ENCODE measurements around the gene NIPA2. TPM values are rescaled to one million over a fixed set of nuclear protein-coding genes. Genes with fewer than 3 reads are reported as not detected.

The NIPA2 gene
- total RNA-seq, 2 experiments from 2014 or later: 39.5 to 48.5 TPM

DNA sequence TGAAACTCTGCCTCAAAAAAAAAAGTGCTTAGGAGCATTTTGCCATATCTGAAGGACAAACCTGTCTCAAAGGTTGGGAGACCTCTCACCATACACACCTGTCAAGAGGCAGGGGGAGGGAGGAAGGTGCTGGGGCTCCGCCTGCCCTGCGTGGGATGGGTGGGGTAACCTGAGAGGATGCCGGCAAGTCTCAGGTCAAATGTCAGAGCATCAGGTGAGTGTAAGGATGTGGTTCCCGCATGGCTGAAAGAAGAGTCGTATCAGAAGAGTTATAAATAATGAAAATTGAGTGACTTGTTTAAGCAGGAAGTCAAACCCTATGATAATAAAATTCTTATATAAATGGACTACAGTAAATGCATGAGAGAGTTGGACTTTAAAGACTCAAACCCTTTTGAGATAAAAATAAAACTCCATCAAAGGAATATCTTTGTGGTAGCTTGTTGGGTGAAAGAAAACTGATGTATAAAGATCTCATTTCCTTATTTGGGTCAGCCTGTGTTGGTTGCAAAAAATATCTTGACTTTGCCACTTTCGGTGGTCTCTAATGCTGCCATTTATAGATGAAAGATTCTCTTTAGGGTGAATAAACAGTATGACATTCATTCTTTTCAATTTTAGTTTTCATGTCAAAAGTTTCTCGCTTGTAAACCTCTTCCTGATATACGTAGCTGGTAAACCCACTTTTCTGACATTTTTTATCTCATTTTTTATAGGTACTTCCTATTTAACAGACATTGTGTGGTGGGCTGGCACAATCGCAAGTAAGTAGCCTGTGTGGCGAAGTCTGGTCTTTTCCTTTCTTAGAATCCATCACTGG lies 28.2 kb upstream of the NIPA2 start:
- H3K4me1 Mint-ChIP-seq: peaks cover 6% of the 10 kb centered on the region
- ChIA-PET POLR2A (no interaction called here), CTCF (interaction anchor here (0.5 kb wide), 1 partner anchor 47 kb away, joined by 4 read pairs; no protein-coding TSS in a partner anchor)
- no peaks in the 10 kb centered on the region for H3K9me3 Mint-ChIP-seq
- H3K27ac Mint-ChIP-seq: no peak overlapping the region
- H3K27me3 Mint-ChIP-seq: no peaks in the 10 kb centered on the region
- H3K36me3 Mint-ChIP-seq (ENCODE audit: low read depth): no peaks in the 10 kb centered on the region
- H3K4me3 Mint-ChIP-seq: no peak overlapping the region
- no peak for DNase-seq

DNA sequence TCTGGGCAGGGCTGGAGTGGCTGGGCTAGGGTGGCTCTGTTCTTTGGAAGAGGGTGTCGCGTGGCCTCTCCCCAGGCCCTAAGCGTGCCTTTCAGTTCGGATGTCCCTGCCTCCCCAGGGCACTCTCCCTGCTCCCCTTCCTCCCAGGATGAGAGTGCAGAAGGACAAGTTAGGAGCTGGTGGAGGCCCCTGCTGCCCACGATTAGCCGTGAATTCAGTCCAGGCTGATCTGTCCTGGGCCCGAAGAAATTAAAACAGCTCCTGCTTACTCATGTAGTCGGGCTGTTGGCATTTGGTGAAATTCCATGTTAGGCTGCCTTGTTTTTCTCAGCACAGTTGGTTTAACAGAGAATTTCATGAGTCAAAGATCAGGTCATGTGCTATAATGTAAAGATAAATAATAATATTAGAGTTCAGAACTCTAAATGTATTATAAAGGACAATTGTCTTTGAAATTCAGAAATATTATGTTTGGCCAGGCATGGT lies 27.6 kb upstream of the NIPA2 start:
- Mint-ChIP-seq H3K4me3 (no peak overlapping the region), H3K36me3 (ENCODE audit: low read depth) (no peaks in the 10 kb centered on the region), H3K27ac (no peak overlapping the region), H3K9me3 (no peaks in the 10 kb centered on the region), H3K4me1 (peaks cover 6% of the 10 kb centered on the region), H3K27me3 (no peaks in the 10 kb centered on the region)
- DNase-seq: no peak
- POLR2A ChIA-PET: no interaction called here
- CTCF ChIA-PET: interaction anchor here (0.5 to 1.0 kb wide), 4 partner anchors 11 to 241 kb away, joined by 3 to 4 read pairs (median 4); no protein-coding TSS in a partner anchor

DNA sequence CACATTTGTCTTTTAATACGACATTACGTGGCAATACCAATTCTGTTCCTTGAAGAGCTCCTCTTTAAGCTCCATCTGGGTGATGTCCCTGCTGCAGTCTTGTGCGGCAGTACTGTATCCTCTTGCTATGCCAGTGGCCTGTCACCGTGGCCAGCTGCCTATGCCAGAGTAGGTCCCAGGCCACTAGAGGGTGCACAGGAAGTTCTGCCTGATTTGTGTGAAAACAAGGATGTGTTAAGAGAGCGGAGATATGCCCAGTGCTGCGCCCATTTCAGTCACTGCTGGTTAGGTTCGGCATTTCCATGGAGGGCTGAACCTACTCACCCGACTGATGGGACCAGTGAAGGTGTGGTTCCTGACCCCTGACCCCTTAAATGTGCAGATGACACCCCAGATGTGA lies 26.8 kb upstream of the NIPA2 start:
- H3K9me3 Mint-ChIP-seq: no peaks in the 10 kb centered on the region
- H3K4me3 Mint-ChIP-seq: no peak overlapping the region
- no peaks in the 10 kb centered on the region for H3K36me3 Mint-ChIP-seq (ENCODE audit: low read depth)
- ChIA-PET CTCF (interaction anchor here (0.5 to 1.0 kb wide), 3 partner anchors 11 to 241 kb away, joined by 3 to 4 read pairs (median 3); no protein-coding TSS in a partner anchor), POLR2A (no interaction called here)
- H3K27ac Mint-ChIP-seq: no peak overlapping the region
- no peak for DNase-seq
- no peaks in the 10 kb centered on the region for H3K27me3 Mint-ChIP-seq
- H3K4me1 Mint-ChIP-seq: peaks cover 6% of the 10 kb centered on the region

DNA sequence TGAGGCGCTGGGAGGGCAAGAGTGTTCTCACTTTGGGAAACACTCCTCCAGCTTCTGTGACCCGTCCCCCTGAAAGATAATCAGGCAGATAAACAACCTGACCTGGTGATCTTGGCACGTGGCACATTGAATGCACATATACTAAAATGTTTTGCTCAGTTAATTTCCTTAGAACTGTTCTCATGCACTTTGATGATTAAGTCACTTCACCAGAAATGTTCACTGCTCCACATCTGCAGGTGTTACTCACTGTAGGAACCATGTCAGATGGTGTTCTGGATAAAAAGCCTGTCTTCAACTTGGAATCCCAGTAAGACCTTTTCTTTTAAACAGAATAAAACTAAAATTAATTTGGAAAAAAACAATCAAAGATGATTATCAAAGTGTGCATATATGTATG lies 24.6 kb upstream of the NIPA2 start:
- ChIA-PET POLR2A (no interaction called here), CTCF (interaction anchor here (0.6 kb wide), 1 partner anchor 217 kb away, joined by 4 read pairs; no protein-coding TSS in a partner anchor)
- Mint-ChIP-seq H3K36me3 (ENCODE audit: low read depth) (no peaks in the 10 kb centered on the region), H3K9me3 (no peaks in the 10 kb centered on the region), H3K4me1 (peaks cover 14% of the 10 kb centered on the region), H3K4me3 (no peak overlapping the region), H3K27me3 (no peaks in the 10 kb centered on the region), H3K27ac (no peak overlapping the region)
- no peak for DNase-seq

DNA sequence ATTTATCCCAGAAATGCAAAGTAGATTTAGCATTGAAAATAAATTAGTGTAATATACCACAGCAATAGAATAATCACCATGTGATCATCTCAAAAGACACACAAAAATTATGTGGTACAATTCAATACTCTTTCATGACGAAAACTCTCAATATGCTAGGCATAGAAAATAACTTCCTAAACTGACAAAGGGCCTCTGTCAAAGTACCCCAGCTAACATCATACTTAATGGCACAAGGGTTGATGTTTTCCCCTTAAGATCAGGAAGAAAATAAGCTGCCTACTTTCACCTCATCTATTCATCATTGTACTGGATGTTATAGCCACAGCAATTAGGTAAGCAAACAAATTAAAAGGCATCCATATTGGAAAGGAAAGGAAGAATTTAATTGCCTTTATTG lies 22.7 kb upstream of the NIPA2 start:
- Mint-ChIP-seq H3K27me3 (no peaks in the 10 kb centered on the region), H3K36me3 (ENCODE audit: low read depth) (no peaks in the 10 kb centered on the region), H3K4me3 (no peak overlapping the region), H3K9me3 (no peaks in the 10 kb centered on the region), H3K4me1 (peaks cover 9% of the 10 kb centered on the region), H3K27ac (no peak overlapping the region)
- CTCF ChIA-PET: interaction anchor here (1.5 kb wide), 1 partner anchor 14 kb away, joined by 3 read pairs; no protein-coding TSS in a partner anchor
- POLR2A ChIA-PET: no interaction called here
- no peak for DNase-seq

DNA sequence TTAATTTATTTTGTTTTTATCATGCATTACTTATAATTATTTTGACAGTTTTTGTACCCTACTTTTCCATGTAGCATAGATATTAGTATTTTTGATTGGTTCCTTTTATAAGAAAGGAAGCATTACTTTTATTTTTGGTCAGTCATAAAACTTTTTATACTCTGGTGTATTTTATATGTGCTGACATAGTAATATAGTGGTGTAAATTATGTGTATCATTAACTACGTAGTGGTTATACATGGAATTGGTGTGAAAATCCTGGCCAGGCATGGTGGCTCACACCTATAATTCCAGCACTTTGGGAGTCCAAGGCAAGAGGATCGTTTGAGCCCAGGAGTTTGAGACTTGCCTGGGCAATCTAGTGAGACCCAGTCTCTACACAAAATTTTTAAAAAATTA lies 18.8 kb upstream of the NIPA2 start:
- no peaks in the 10 kb centered on the region for H3K9me3 Mint-ChIP-seq
- no peaks in the 10 kb centered on the region for H3K27me3 Mint-ChIP-seq
- ChIA-PET CTCF (no interaction called here), POLR2A (no interaction called here)
- H3K4me1 Mint-ChIP-seq: peaks cover 9% of the 10 kb centered on the region
- peaks cover 8% of the 10 kb centered on the region for H3K36me3 Mint-ChIP-seq (ENCODE audit: low read depth)
- no peak for DNase-seq
- H3K27ac Mint-ChIP-seq: no peak overlapping the region
- no peak overlapping the region for H3K4me3 Mint-ChIP-seq

DNA sequence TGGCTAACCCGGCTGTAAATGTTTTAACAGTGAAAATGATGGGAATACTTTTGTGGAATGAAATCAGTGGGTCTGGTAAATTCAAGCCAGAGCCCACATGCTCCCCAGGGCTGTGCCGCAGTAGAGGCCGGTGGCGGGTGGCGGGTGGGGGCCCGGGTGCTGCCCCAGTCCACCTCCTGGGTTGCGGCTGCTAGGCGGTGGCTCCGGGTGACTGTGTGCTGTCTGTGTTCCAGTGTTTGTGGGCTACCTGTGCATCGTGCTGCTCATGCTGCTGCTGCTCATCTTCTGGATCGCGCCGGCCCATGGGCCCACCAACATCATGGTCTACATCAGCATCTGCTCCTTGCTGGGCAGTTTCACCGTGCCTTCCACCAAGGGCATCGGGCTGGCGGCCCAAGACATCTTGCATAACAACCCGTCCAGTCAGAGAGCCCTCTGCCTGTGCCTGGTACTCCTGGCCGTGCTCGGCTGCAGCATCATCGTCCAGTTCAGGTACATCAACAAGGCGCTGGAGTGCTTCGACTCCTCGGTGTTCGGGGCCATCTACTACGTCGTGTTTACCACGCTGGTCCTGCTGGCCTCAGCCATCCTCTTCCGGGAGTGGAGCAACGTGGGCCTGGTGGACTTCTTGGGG lies 14.9 kb upstream of the NIPA2 start:
- CTCF ChIA-PET: no interaction called here
- no peaks in the 10 kb centered on the region for H3K27me3 Mint-ChIP-seq
- no peak overlapping the region for H3K4me3 Mint-ChIP-seq
- H3K27ac Mint-ChIP-seq: no peak overlapping the region
- no peaks in the 10 kb centered on the region for H3K9me3 Mint-ChIP-seq
- no peak for DNase-seq
- peaks cover 3% of the 10 kb centered on the region for H3K4me1 Mint-ChIP-seq
- POLR2A ChIA-PET: no interaction called here
- peaks cover 10% of the 10 kb centered on the region for H3K36me3 Mint-ChIP-seq (ENCODE audit: low read depth)

DNA sequence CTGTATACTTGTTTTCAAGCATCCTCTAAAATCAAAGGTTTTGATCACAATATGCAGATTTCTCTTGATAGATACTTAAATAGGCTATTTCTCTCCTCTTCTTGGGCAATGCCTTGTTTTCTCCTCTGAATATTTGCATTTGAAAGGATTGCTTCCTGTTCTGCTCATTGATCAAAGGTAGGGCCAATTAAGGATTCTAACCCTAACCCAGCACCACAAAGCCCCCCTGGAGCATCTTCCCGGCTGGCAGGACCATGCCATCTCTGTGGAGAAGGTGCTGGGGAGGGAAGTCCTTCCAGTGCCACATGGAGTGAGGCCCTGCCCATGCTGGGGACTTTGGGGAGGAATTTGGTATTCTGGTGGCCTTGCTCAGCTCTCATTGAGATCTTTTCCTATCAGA lies 11.3 kb upstream of the NIPA2 start:
- H3K9me3 Mint-ChIP-seq: no peaks in the 10 kb centered on the region
- ChIA-PET CTCF (no interaction called here), POLR2A (no interaction called here)
- no peak overlapping the region for H3K4me3 Mint-ChIP-seq
- H3K36me3 Mint-ChIP-seq (ENCODE audit: low read depth): peaks cover 5% of the 10 kb centered on the region
- H3K4me1 Mint-ChIP-seq: no peaks in the 10 kb centered on the region
- no peak overlapping the region for H3K27ac Mint-ChIP-seq
- no peaks in the 10 kb centered on the region for H3K27me3 Mint-ChIP-seq
- DNase-seq: no peak

DNA sequence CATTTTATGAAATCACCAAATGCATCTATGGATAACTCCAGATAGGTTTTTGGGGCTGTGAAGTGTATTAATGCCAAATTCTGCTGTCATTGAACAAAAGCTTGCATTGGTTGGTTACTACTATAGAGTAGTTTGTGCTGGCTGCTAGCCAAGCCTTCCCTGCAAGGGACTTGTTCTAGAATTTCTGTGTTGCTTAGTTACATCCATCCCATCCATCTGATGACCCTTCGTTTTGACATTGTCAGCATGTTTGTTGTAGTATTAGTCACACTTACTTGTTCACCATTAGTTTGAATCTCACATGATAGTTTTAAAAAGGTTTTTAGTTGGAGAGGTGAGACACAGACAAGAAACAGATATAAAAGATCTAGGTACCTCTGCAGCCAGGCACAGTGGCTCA lies 7.0 kb upstream of the NIPA2 start:
- ChIA-PET CTCF (no interaction called here), POLR2A (no interaction called here)
- no peaks in the 10 kb centered on the region for H3K9me3 Mint-ChIP-seq
- H3K36me3 Mint-ChIP-seq (ENCODE audit: low read depth): no peaks in the 10 kb centered on the region
- H3K27me3 Mint-ChIP-seq: no peaks in the 10 kb centered on the region
- H3K4me1 Mint-ChIP-seq: no peaks in the 10 kb centered on the region
- no peak for DNase-seq
- H3K4me3 Mint-ChIP-seq: no peak overlapping the region
- no peak overlapping the region for H3K27ac Mint-ChIP-seq

DNA sequence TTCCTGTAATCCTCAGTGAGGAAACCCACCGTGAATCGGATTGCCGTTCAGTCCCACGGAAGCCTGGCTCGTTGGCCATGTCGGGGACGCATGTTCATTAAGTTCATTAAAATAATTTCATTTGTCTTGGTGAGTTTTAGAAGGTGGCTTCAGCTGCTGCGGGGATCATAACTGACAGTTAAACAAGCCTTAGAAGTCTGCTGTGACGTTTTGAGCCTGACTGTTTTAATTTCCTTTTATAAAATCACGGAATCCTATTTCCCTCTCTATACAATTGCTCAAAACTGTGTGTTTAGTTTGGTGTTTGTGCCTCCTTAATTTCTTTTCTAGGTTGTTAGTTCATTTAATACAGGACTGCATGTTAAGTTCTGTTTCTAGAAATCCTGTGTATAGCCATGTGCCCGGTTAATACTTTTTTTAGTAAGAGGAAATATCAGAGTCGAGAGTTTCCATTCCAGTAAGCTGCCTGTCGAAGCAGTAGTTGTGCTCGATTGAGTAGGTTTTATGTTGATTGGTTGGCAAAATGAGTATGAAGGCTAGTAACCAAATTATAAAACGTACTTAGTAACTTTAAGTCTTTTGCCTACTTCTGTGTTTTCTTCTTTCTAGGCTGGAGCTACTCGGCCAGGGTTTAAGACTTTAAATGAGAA lies 705 bp downstream of the NIPA2 start:
- H3K27me3 Mint-ChIP-seq: no peaks in the 10 kb centered on the region
- no peak for DNase-seq
- CTCF ChIA-PET: interaction anchor here (0.6 to 1.3 kb wide), 2 partner anchors 14 to 19 kb away, joined by 3 to 5 read pairs; no protein-coding TSS in a partner anchor

DNA sequence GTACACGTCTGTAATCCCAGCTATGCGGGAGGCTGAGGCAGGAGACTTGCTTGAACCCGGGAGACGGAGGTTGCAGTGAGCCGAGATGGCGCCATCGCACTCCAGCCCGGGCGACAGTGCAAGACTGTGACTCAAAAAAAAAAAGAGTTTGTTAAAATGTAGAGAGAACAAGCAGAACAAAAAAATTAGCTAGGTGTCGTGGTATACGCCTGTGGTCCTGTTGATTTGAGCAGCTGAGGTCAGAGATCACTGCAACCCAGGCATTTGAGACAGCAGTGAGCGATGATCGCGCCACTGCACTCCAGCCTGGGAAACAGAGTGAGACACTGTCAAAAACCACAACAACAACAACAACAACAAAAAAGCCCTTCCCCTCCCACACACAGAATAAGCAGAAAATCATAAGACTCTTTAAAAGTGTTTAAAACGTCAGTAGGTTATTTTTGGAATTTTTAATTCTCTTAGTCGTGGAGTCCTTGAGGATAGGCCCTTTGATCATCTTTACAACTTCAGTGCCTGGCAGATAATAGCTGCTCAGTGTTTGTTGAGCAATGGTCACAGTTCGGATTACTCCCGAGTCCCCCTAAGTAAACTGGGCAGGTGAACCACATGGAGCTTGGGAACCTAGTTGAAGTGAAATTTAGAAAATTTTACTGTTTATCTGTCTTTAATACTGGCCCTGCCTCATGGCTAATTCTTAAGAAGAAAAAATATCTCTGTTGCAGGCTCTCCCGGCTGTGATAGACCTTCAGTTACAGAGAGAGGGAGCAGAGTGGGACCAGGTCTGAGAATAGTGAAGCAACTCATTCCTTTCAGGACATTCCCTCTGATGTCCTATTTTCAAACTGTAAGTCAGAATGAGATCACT lies 6.2 kb downstream of the NIPA2 start:
- CTCF ChIA-PET: interaction anchor here (0.7 kb wide), 1 partner anchor 46 kb away, joined by 4 read pairs; no protein-coding TSS in a partner anchor
- DNase-seq: no peak
- Mint-ChIP-seq H3K27ac (no peak overlapping the region), H3K27me3 (no peaks in the 10 kb centered on the region), H3K4me3 (no peak overlapping the region), H3K4me1 (peaks cover 32% of the 10 kb centered on the region), H3K36me3 (ENCODE audit: low read depth) (peaks cover 36% of the 10 kb centered on the region), H3K9me3 (no peaks in the 10 kb centered on the region)
- POLR2A ChIA-PET: no interaction called here

More for the DNA sequence above, 705 bp downstream of the NIPA2 start:
- peaks cover 18% of the 10 kb centered on the region for H3K36me3 Mint-ChIP-seq (ENCODE audit: low read depth)
- H3K4me1 Mint-ChIP-seq: peaks cover 21% of the 10 kb centered on the region
- no peaks in the 10 kb centered on the region for H3K9me3 Mint-ChIP-seq
- POLR2A ChIA-PET: no interaction called here
- peak overlapping the region; percentile 91 for H3K4me3 Mint-ChIP-seq
- peak overlapping the region; percentile 94 for H3K27ac Mint-ChIP-seq

DNA sequence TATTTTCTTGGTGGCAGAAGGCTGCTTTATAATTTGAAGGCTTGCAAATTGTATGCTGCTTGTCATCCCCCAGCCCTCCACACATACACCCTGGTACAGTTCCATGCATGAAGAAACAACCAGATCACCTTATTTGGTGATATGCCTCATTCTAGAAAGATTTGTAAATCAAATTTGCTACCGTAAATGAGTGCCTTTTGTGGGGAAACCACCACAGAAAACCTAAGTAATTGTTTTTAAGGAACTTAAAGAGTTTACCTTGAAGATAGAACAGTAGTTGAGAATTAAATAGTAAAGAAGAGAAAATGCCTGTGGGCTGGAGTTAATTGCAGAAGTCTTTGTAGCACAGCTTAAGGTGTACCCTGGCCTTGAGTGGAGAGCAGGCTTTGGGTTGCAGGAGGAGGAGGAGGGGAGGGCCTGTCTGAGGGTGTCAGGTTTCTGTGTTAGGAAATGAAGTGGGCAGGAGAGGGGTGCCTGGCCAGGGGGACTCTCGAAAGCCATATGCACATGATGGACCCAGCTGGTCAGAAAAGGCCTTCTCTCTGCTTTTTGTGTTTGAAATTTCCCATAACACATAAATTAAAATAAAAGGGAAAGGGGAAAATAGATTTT lies 6.9 kb downstream of the NIPA2 start:
- Mint-ChIP-seq H3K27ac (no peak overlapping the region), H3K36me3 (ENCODE audit: low read depth) (peaks cover 35% of the 10 kb centered on the region), H3K9me3 (no peaks in the 10 kb centered on the region), H3K27me3 (no peaks in the 10 kb centered on the region), H3K4me1 (peaks cover 31% of the 10 kb centered on the region), H3K4me3 (no peak overlapping the region)
- CTCF ChIA-PET: no interaction called here
- no peak for DNase-seq
- POLR2A ChIA-PET: no interaction called here
